ENCODE measurements around the gene HUNK.

- TF ChIP-seq CTCF (IDR thresholded peaks at IDR 0.05; ENCODE audit: low read depth, low read length, poor library complexity, severe bottlenecking) (no peak), EZH2phosphoT487 (IDR thresholded peaks at IDR 0.05; ENCODE audit: borderline replicate concordance, low read length) (no peak)
Measured at GRCh38 chr21:31991356-31992331, 118.8 kb downstream of the HUNK start.

Data from DOHH2 (cell line).